Esophagus (tissue), 2 donors: ENCODE data around the gene CCDC146. TPM values are rescaled to one million over a fixed set of nuclear protein-coding genes. Genes with fewer than 3 reads are reported as not detected.
"Not testable (repeated sequence)": the region's sequence is repeated elsewhere in the genome, so short reads cannot be mapped to it uniquely, and the experiment has no call there.

Experiments
- H3K27ac ChIP-seq, 2 donors: one replicate each; pipeline ENCODE4 v1.5.1; 2013; ENCODE audit warnings: low read depth in 2 of 2, mild to moderate bottlenecking in 2 of 2, inconsistent platforms in 1 of 2, low read length in 1 of 2, moderate library complexity in 1 of 2
- H3K27me3 ChIP-seq, 2 donors: one replicate each; pipeline ENCODE4 v1.6.1; 2013; ENCODE audit warnings: low read length in 2 of 2, control low read depth in 1 of 2, mild to moderate bottlenecking in 1 of 2; ENCODE audit not compliant: insufficient read depth in 2 of 2, control insufficient read depth in 1 of 2
- H3K36me3 ChIP-seq, 2 donors: one replicate each; pipeline ENCODE4 v1.6.1; 2013; ENCODE audit warnings: low read length in 1 of 2; ENCODE audit not compliant: control insufficient read depth in 2 of 2, insufficient read depth in 2 of 2
- H3K4me1 ChIP-seq, 2 donors: one replicate each; pipeline ENCODE4 v1.6.1; 2013; ENCODE audit warnings: low read length in 1 of 2; ENCODE audit not compliant: control insufficient read depth in 2 of 2, insufficient read depth in 2 of 2
- H3K4me3 ChIP-seq, 2 donors: one replicate each; pipeline ENCODE4 v1.5.1; 2013; ENCODE audit warnings: low read length in 2 of 2, mild to moderate bottlenecking in 2 of 2, low read depth in 1 of 2, moderate library complexity in 1 of 2
- H3K9me3 ChIP-seq, 2 donors: one replicate each; pipeline ENCODE4 v1.6.1; 2013; ENCODE audit warnings: mild to moderate bottlenecking in 2 of 2, low read depth in 1 of 2, low read length in 1 of 2, moderate library complexity in 1 of 2; ENCODE audit not compliant: control insufficient read depth in 2 of 2, insufficient read depth in 1 of 2
- WGBS, 2 donors: extraction: QIAGEN DNeasy Blood & Tissue Kit; methylation state at CpG; one replicate each; pipeline ENCODE4 v1.1.7; 2013; 5-methylcytosine and 5-hydroxymethylcytosine counted together
- polyA plus RNA-seq, 2 donors: library from polyadenylated mRNA; stranded (reverse); fragments of 200-250 nt; gene quantifications; one replicate each; pipeline ENCODE4 v1.2.3, GENCODE V29; 2013
- donor health status: healthy with polysubstance abuse.
- donor health status: Bipolar disorder and iron deficiency.

Gene CCDC146
- polyA plus RNA-seq, 2 donors = 4.5 to 11.9 TPM

DNA sequence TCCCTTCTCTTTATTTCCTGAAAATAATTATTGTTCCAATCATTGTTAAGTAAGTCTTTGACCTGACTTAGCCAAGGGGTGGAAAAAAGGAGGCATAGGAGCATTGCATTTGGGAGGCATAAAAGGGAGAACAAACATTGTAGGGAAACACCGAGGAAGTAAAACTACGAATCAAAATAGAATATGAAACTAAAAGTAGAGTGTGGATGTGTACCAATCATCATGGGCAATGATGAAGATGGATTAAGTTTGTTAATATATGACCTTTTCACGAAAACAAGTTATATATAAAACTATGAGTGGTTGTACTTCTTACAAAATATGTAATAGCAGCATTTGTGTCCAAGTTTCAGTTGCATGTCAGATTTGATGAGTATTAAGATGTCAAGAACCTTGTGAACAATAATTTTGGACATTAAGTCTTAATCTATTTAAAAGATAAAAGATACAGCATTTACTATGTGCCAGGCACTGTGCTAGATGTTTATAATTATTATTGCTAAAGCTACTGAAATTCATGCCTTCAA lies 52.9 kb downstream of the CCDC146 start:
- H3K9me3 ChIP-seq, H3K4me1 ChIP-seq, H3K27ac ChIP-seq, H3K36me3 ChIP-seq, H3K4me3 ChIP-seq, H3K27me3 ChIP-seq: not testable (repeated sequence)
- WGBS, 2 donors = 68 to 70% methylated on average over 1 of the region's 3 CpGs

DNA sequence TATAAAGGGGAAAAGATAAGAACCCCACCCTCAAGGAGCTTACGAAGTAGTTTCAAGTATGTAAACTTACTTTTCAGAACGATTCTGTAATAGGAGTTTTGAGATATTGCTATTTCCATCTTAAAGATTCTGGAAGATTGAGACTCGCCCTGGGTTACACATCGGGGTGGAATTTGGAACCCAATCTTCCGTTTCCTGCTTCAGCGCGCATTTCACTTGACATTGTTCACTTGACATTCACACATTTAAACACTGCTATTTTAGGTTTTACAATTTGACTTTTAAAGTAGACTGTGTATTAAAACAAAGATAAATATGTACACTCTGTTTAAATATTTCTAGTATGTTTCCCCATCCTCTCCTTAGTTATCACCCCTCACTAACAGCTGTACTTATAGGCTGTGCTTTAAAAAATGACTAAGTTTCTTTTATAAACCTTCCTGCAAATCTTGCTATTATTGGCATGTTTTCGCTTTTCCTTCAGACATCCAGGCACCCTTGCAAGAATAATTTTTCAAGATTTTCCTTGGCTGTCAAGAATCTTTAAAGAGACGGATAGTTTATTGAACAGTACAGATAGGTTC lies 55.0 kb downstream of the CCDC146 start:
- not testable (repeated sequence) for H3K4me3 ChIP-seq, H3K27me3 ChIP-seq, H3K9me3 ChIP-seq, H3K27ac ChIP-seq, H3K36me3 ChIP-seq, H3K4me1 ChIP-seq
- WGBS, 2 donors = 66 to 76% methylated on average over 9 of the region's 9 CpGs

DNA sequence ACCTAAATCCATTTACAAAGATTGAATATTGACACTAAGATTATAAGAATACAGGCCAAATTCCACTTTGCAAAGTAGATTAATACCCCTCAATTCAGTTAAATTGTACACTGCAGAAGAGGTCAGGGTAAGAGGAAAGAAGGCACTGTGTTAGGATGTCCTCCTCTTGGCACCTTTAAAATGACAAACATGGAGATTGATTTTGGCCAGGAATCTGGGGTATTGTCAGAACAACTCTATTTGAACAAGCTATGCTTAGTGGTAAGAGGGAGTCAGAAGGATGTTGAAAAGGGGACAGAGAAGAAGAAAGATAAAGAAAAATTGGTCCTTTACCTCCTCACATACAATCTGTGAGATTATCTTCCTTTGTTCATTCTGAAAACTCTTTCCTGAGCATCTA lies 55.6 kb downstream of the CCDC146 start:
- not testable (repeated sequence) for H3K4me3 ChIP-seq, H3K27ac ChIP-seq, H3K4me1 ChIP-seq, H3K9me3 ChIP-seq, H3K27me3 ChIP-seq, H3K36me3 ChIP-seq

DNA sequence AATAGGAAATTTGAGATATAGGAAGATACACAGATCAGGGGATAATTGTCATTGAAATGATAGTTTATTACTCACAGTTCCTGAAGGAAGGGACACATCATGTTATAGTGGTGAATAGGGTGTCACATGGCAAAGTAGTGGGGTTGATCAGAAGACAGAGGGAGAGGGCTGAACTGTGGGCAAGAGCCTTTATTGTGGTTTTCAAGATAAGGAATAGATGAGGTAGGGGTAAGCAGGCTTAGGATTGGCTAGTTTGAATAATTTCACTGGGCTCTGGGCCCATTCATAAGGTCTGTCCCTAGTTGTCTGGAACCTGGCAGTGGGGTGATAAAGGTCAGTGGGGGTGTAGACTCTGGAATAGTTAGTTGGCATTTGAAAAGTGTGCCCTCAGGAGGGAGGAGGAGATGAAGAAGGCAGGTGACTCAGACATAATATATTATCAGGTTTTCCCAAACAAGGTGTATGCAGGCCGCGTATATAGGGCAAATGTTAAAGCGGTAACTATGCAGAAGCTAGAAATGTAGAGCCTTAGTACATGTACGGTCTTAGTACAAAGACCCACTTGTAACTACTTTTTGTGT lies 58.7 kb downstream of the CCDC146 start:
- Histone ChIP-seq H3K4me1 (no peaks in the 10 kb centered on the region), H3K4me3 (no peak overlapping the region), H3K9me3 (no peaks in the 10 kb centered on the region), H3K36me3 (no peaks in the 10 kb centered on the region), H3K27me3 (no peaks in the 10 kb centered on the region), H3K27ac (no peak overlapping the region)
- 91 to 93% methylated on average over 4 of the region's 4 CpGs for WGBS, 2 donors

DNA sequence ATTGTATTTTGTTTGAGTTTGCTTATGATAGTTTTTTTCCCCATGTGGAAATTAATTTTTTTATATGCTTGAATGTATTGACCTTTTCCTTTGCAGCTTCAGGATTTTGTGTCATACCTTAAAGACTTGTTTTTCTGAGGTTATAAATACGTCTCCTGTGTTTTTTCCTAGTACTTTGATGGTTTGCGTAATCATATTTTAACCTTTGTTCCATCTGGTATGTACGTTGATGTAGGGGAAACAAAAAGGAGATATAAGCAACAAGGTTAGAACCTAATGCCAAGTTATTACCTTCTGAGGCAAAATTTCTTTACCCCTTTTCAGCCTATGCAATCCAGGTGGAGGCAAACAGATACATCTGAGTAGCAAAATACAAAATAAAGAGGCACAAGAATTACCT lies 59.3 kb downstream of the CCDC146 start:
- WGBS, 2 donors = 80 to 89% methylated on average over 3 of the region's 3 CpGs
- H3K36me3 ChIP-seq = no peaks in the 10 kb centered on the region
- H3K27me3 ChIP-seq = no peaks in the 10 kb centered on the region
- H3K4me3 ChIP-seq = no peak overlapping the region
- H3K4me1 ChIP-seq = no peaks in the 10 kb centered on the region
- no peaks in the 10 kb centered on the region for H3K9me3 ChIP-seq
- no peak overlapping the region for H3K27ac ChIP-seq

DNA sequence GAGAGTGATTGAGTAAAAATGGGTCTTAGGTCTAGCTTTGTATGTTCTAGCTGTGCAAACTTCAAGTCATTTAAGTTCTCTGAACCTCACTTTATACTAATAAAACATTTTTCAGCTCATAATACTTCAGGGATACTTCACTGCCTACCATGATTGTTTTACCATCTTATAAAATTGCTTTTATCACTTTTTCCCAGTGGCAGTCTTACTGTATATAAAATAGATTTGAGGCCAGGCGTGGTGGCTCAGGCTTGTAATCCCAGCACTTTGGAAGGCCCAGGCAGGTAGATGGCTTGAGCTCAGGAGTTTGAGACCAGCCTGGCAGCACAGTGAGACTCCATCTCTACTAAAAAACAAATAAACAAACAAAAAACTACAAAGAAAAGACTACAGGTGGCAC lies 59.8 kb downstream of the CCDC146 start:
- no peaks in the 10 kb centered on the region for H3K4me1 ChIP-seq
- no peaks in the 10 kb centered on the region for H3K36me3 ChIP-seq
- H3K27ac ChIP-seq = no peak overlapping the region
- 98 to 100% methylated on average over 1 of the region's 1 CpG for WGBS, 2 donors
- no peaks in the 10 kb centered on the region for H3K27me3 ChIP-seq
- no peak overlapping the region for H3K4me3 ChIP-seq
- no peaks in the 10 kb centered on the region for H3K9me3 ChIP-seq

DNA sequence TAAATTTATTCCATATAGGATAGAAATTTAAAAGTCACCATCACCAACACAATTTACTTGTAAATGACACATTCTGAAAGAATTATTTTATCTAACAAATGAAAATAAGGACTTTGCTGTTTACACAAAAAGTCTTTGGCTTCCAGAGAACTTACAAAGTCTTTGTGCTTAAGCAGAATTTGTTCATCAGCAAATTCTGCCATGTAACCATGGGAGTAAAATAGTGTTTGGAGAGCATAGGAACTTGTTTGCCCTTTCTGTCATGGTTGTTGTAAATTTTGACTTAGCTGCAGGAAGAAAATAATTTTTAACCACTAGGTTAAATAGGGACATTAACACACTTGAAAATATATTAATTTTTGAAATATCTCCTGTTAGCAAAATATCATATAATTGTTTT lies 62.0 kb downstream of the CCDC146 start:
- Histone ChIP-seq H3K27ac (no peak overlapping the region), H3K27me3 (no peaks in the 10 kb centered on the region), H3K9me3 (no peaks in the 10 kb centered on the region), H3K4me1 (no peaks in the 10 kb centered on the region), H3K4me3 (no peak overlapping the region), H3K36me3 (no peaks in the 10 kb centered on the region)

DNA sequence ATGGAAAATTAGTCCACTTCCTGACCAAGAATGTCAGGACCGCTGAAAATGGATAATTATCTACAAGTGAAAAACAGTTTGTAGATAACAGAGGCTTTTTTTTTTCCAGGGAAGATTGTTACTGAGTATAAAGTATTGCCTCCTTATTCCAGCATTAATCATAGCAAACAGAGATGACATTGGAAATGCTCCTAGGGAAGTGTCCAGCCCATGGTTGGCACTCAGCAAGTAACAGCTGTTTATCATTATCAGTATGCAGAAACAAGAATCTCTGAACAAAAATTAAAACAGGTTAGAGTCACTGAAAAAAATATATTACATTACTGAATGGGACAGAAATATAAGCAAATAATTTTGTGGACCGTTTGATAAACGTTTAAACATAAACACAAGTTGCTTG lies 62.6 kb downstream of the CCDC146 start:
- no peaks in the 10 kb centered on the region for H3K9me3 ChIP-seq
- 55 to 63% methylated on average over 3 of the region's 3 CpGs for WGBS, 2 donors
- H3K4me3 ChIP-seq = no peak overlapping the region
- H3K27ac ChIP-seq = no peak overlapping the region
- H3K4me1 ChIP-seq = no peaks in the 10 kb centered on the region
- no peaks in the 10 kb centered on the region for H3K27me3 ChIP-seq
- no peaks in the 10 kb centered on the region for H3K36me3 ChIP-seq

DNA sequence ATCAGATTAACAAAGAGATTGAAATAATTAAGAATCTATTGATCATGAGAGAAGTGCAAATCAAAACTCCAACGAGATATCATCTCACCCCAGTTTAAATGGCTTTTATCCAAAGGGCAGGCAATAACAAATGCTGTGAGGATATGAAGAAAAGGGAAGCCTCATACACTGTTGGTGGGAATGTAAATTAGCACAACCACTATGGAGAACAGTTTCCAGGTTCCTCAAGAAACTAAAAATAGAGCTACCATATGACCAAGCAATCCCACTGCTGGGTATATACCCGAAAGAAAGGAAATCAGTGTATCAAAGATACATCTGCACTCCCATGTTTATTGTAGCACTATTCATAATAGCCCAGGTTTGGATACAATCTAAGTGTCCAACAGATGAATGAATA lies 63.5 kb downstream of the CCDC146 start:
- Histone ChIP-seq H3K36me3 (no peaks in the 10 kb centered on the region), H3K9me3 (no peaks in the 10 kb centered on the region), H3K27me3 (no peaks in the 10 kb centered on the region), H3K4me1 (no peaks in the 10 kb centered on the region), H3K27ac (no peak overlapping the region), H3K4me3 (no peak overlapping the region)
- WGBS, 2 donors = 83 to 87% methylated on average over 2 of the region's 2 CpGs

DNA sequence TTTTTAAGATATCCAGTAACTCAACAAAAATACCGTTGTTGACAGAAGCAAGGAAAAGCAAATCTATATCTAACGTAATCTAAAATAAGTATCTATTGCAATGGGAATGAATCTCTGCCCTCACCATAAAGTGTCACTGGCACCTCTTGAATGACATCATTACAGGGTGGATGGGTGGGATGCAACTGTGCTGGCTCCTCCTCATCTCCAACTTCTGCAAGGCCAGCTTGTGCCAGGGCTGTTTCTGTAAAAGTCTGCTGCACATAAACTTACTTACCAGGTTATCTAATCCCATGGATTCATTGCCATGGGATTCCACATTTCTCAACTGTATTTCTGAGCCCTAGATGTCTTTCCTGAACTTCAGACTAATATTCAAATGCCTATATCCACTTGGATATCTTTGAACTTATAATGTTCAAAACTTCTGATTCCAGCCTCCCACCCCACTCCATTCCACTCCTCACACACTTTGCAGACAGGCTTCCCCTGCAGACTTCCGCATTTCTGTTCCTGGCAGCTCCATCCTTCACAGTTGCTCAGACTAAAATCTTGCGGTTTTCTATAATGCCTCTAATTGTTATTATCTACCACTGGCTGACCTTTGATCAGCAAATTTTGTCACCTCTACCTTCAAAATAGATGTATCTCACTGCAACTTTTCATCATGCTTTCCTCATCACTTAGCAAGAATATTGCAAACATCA lies 66.5 kb downstream of the CCDC146 start:
- Histone ChIP-seq H3K27ac (no peak overlapping the region), H3K36me3 (no peaks in the 10 kb centered on the region), H3K4me3 (no peak overlapping the region), H3K4me1 (no peaks in the 10 kb centered on the region), H3K27me3 (no peaks in the 10 kb centered on the region), H3K9me3 (no peaks in the 10 kb centered on the region)
- 89 to 92% methylated on average over 4 of the region's 4 CpGs for WGBS, 2 donors
